ENCODE data around the gene LY9. TPM values are rescaled to one million over a fixed set of nuclear protein-coding genes. Genes with fewer than 3 reads are reported as not detected.

The LY9 gene
- total RNA-seq, 1 donor from 2014 or later: not detected

DNA sequence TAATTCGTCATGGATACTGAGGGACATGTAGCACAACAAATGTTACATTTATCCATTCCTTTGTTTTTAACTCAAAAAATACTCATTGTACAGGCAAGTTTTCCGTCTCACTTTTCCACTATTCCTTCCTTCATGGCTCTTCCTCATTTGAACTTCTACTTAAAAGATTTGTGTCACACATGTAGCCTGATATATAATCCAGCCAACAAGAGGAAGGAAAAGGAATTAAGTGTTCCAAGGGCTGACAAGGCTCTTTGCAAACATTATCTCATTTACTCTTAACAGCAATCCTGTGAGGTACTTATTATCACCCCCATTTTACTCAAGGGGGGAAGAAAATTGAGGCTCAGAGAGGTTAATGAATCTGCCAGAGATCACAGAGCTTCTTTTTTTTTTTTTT is 43.8 kb downstream of the LY9 start:
- H3K4me1 Mint-ChIP-seq (ENCODE audit: low read depth): peaks cover 3% of the 10 kb centered on the region
- DNase-seq (ENCODE audit: low spot score, unreplicated experiment): no peak
- no peaks in the 10 kb centered on the region for H3K27me3 Mint-ChIP-seq
- H3K27ac Mint-ChIP-seq: no peak overlapping the region
- no peaks in the 10 kb centered on the region for H3K36me3 Mint-ChIP-seq (ENCODE audit: insufficient read depth)
- TF ChIP-seq, protein P1, sequence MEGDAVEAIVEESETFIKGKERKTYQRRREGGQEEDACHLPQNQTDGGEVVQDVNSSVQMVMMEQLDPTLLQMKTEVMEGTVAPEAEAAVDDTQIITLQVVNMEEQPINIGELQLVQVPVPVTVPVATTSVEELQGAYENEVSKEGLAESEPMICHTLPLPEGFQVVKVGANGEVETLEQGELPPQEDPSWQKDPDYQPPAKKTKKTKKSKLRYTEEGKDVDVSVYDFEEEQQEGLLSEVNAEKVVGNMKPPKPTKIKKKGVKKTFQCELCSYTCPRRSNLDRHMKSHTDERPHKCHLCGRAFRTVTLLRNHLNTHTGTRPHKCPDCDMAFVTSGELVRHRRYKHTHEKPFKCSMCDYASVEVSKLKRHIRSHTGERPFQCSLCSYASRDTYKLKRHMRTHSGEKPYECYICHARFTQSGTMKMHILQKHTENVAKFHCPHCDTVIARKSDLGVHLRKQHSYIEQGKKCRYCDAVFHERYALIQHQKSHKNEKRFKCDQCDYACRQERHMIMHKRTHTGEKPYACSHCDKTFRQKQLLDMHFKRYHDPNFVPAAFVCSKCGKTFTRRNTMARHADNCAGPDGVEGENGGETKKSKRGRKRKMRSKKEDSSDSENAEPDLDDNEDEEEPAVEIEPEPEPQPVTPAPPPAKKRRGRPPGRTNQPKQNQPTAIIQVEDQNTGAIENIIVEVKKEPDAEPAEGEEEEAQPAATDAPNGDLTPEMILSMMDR (IDR thresholded peaks at IDR 0.05; ENCODE audit: unreplicated experiment): no peak
- no peaks in the 10 kb centered on the region for H3K9me3 Mint-ChIP-seq (ENCODE audit: low read depth)
- no peak overlapping the region for H3K4me3 Mint-ChIP-seq (ENCODE audit: low read depth)

DNA sequence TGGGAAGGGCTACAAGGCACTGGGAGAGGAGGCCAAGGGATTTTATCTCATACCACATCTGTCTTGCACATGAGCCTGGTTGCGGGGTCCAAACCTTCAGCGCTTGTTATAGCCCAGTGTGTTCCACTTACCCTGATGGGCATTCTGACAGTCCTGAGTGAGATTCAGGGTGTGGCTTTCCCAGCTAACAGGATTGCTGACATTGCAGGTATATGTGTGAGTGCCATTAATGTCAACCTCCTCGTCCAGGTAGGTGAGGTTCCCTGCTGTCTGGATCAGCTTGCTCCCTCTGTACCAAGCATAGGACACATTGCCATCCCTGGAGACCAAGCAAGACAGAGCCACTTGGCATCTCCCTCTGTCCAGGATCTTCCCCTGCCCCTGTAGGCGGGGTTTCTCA is 45.1 kb downstream of the LY9 start:
- Mint-ChIP-seq H3K27ac (no peak overlapping the region), H3K36me3 (ENCODE audit: insufficient read depth) (no peaks in the 10 kb centered on the region), H3K4me3 (ENCODE audit: low read depth) (no peak overlapping the region), H3K4me1 (ENCODE audit: low read depth) (peaks cover 3% of the 10 kb centered on the region), H3K27me3 (no peaks in the 10 kb centered on the region), H3K9me3 (ENCODE audit: low read depth) (peaks cover 3% of the 10 kb centered on the region)
- TF ChIP-seq, protein P1 (IDR thresholded peaks at IDR 0.05; ENCODE audit: unreplicated experiment): no peak
- no peak for DNase-seq (ENCODE audit: low spot score, unreplicated experiment)

DNA sequence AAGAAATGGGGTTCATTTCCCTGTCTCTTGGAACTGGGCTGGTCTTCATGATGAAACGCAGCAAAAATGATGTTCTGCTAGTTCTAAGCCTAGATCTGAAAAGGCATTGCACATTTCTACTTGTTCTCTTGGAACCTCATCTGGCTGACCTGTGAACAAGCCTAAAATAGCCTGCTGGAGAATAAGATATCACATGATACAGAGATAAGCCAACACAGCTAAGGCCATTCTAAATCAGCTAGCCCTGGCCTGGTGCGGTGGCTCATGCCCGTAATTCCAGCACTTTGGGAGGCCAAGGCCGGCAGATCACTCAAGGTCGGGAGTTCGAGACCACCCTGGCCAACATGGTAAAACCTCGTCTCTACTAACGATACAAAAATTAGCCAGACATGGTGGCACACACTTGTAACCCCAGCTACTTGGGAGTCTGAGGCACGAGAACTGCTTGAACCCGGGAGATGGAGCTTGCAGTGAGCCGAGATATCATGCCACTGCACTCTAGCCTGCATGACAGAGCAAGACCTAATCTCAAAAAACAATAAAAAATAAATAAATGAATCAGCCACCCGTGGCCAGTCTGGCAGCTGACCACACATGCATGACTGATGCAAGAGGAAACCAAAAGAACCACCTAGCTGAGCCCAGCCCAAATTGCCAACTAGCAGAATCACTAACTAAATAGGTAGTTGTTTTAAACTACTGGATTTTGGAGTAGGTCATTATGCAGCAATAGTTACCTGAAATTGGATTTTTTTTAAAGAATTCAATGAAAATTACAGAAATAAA is 48.7 kb downstream of the LY9 start:
- no peaks in the 10 kb centered on the region for H3K27me3 Mint-ChIP-seq
- H3K9me3 Mint-ChIP-seq (ENCODE audit: low read depth): peaks cover 3% of the 10 kb centered on the region
- DNase-seq (ENCODE audit: low spot score, unreplicated experiment): no peak
- TF ChIP-seq, protein P1 (IDR thresholded peaks at IDR 0.05; ENCODE audit: unreplicated experiment): no peak
- no peak overlapping the region for H3K4me3 Mint-ChIP-seq (ENCODE audit: low read depth)
- no peak overlapping the region for H3K27ac Mint-ChIP-seq
- no peaks in the 10 kb centered on the region for H3K36me3 Mint-ChIP-seq (ENCODE audit: insufficient read depth)
- H3K4me1 Mint-ChIP-seq (ENCODE audit: low read depth): no peaks in the 10 kb centered on the region

DNA sequence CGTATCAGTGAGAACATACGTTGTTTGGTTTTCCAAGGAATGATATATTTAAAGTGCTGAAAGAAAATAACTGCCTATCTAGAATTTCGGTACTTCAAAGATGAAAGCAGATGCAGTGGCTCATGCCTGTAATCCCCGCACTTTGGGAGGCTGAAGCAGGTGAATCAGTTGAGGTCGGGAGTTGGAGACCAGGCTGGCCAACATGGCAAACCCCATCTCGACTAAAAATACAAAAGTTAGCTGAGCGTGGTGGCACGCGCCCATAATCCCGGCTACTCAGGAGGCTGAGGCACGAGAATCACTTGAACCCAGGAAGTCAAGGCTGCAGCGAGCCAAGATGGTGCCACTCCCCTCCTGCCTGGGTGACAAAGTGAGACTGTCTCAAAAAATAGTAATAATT is 50.3 kb downstream of the LY9 start:
- Mint-ChIP-seq H3K9me3 (ENCODE audit: low read depth) (peaks cover 3% of the 10 kb centered on the region), H3K27ac (no peak overlapping the region), H3K36me3 (ENCODE audit: insufficient read depth) (no peaks in the 10 kb centered on the region), H3K4me1 (ENCODE audit: low read depth) (no peaks in the 10 kb centered on the region), H3K27me3 (no peaks in the 10 kb centered on the region), H3K4me3 (ENCODE audit: low read depth) (no peak overlapping the region)
- TF ChIP-seq, protein P1 (IDR thresholded peaks at IDR 0.05; ENCODE audit: unreplicated experiment): no peak
- no peak for DNase-seq (ENCODE audit: low spot score, unreplicated experiment)

DNA sequence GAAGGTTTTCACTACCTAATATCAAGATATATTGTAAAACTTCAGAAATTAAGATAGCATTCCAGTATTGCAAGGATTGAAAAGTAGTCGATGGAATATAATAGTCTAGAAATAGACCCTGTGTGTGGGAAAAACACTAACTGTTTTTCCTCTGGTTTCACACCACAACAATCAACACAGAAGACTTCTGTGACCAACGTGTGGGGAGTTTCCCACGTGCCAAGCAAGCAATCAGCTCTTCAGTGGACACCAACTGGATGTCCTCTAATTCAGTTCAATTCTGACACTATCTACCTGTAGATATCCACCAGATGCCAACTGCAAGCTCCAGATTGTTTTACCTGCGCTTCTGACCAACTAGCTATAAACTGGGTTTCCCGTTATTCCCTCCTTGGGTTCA is 54.6 kb downstream of the LY9 start:
- H3K4me1 Mint-ChIP-seq (ENCODE audit: low read depth): no peaks in the 10 kb centered on the region
- no peak overlapping the region for H3K4me3 Mint-ChIP-seq (ENCODE audit: low read depth)
- no peaks in the 10 kb centered on the region for H3K9me3 Mint-ChIP-seq (ENCODE audit: low read depth)
- TF ChIP-seq, protein P1 (IDR thresholded peaks at IDR 0.05; ENCODE audit: unreplicated experiment): no peak
- H3K36me3 Mint-ChIP-seq (ENCODE audit: insufficient read depth): no peaks in the 10 kb centered on the region
- DNase-seq (ENCODE audit: low spot score, unreplicated experiment): no peak
- no peak overlapping the region for H3K27ac Mint-ChIP-seq
- H3K27me3 Mint-ChIP-seq: no peaks in the 10 kb centered on the region
